DOHH2 (cell line): ENCODE results near the gene DCUN1D5.

Experiments used
- H3F3A ChIP-seq: fragments of 200-600 bp; sonication (generic), shearing (Covaris generic); 2 replicates; pipeline ENCODE4 v1.6.0; 2016; ENCODE audit warnings: antibody characterized with exemption, mild to moderate bottlenecking; ENCODE audit not compliant: control insufficient read depth, insufficient read depth
- H3K27ac ChIP-seq: fragments of 200-600 bp; sonication (generic); 2 replicates; pipeline ENCODE4 v1.5.1; 2014; ENCODE audit warnings: low read depth, mild to moderate bottlenecking, low read length, moderate library complexity
- H3K27me3 ChIP-seq: fragments of 200-600 bp; sonication (generic); 2 replicates; pipeline ENCODE4 v1.6.1; 2014; ENCODE audit warnings: mild to moderate bottlenecking, low read length, mixed read lengths; ENCODE audit not compliant: control insufficient read depth
- H3K36me3 ChIP-seq: fragments of 200-600 bp; sonication (generic); 2 replicates; pipeline ENCODE4 v1.6.1; 2014; ENCODE audit warnings: mild to moderate bottlenecking, low read length, moderate library complexity, mixed read lengths; ENCODE audit not compliant: control insufficient read depth
- H3K4me1 ChIP-seq: fragments of 200-600 bp; sonication (generic); 2 replicates; pipeline ENCODE4 v1.6.1; 2014; ENCODE audit warnings: mild to moderate bottlenecking, low read length, mixed read lengths; ENCODE audit not compliant: control insufficient read depth
- H3K4me2 ChIP-seq: fragments of 200-600 bp; sonication (generic); 2 replicates; pipeline ENCODE4 v1.6.0; 2014; ENCODE audit warnings: mild to moderate bottlenecking, low read length, moderate library complexity
- H3K4me3 ChIP-seq: fragments of 200-600 bp; sonication (generic); 2 replicates; pipeline ENCODE4 v1.5.1; 2014; ENCODE audit warnings: mild to moderate bottlenecking, low read length, mixed read lengths
- H3K79me2 ChIP-seq: fragments of 200-600 bp; sonication (generic); 2 replicates; pipeline ENCODE4 v1.6.1; 2014; ENCODE audit warnings: mild to moderate bottlenecking, low read length, mixed read lengths; ENCODE audit not compliant: control insufficient read depth
- H3K9me2 ChIP-seq: fragments of 200-600 bp; sonication (generic); replicated peaks from 2 replicates; pipeline ENCODE4 v1.6.1; 2014; ENCODE audit warnings: mild to moderate bottlenecking, low read length, mixed read lengths; ENCODE audit not compliant: control insufficient read depth
- H3K9me3 ChIP-seq: fragments of 200-600 bp; sonication (generic); 2 replicates; pipeline ENCODE4 v1.6.1; 2014; ENCODE audit warnings: antibody characterized with exemption, low read length, mixed read lengths; ENCODE audit not compliant: control insufficient read depth, insufficient read depth
- H4K20me1 ChIP-seq: fragments of 200-600 bp; sonication (generic); 2 replicates; pipeline ENCODE4 v1.6.0; 2014; ENCODE audit warnings: low read depth, mild to moderate bottlenecking, antibody characterized with exemption, low read length, moderate library complexity; ENCODE audit not compliant: control insufficient read depth, insufficient read depth
- CTCF ChIP-seq: fragments of 200-600 bp; sonication (generic); IDR thresholded peaks from one replicate; pipeline ENCODE4 v1.5.1; 2014; ENCODE audit warnings: antibody characterized with exemption, mild to moderate bottlenecking, low read depth, low read length; ENCODE audit not compliant: poor library complexity, severe bottlenecking
- EZH2phosphoT487 ChIP-seq: fragments of 200-600 bp; sonication (generic); IDR thresholded peaks from 2 replicates; pipeline ENCODE4 v1.6.1; 2017; ENCODE audit warnings: borderline replicate concordance, mild to moderate bottlenecking, antibody characterized with exemption, low read length, moderate library complexity, mixed read lengths

The DCUN1D5 gene

DNA sequence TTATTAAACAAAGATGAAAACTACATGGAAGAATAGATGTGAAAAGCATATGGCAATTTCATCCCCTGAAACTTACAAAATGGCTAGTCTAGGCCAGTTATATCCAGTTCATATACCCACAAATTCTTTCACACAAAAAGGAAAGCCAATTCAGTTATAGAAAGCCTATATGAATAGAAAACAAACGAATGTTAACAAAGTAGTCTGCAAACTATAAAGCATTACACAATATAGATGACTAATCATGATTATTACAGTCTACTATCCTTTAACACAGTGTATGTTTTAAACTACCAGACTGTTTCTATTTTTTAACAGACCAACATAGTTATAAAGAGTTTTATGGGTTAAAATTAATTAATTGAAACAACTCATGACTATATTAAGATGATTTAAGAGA, 12.1 kb downstream of the DCUN1D5 start:
- no peaks in the 10 kb centered on the region for H3K9me2 ChIP-seq
- H3K9me3 ChIP-seq, result no peaks in the 10 kb centered on the region
- H3F3A ChIP-seq, result no peaks in the 10 kb centered on the region
- TF ChIP-seq EZH2phosphoT487 (no peak), CTCF (no peak)
- H4K20me1 ChIP-seq, result no peaks in the 10 kb centered on the region; the same call in 1 of the 2 replicates
- H3K79me2 ChIP-seq, result peaks cover 55% of the 10 kb centered on the region
- H3K4me1 ChIP-seq, result no peaks in the 10 kb centered on the region
- no peaks in the 10 kb centered on the region for H3K27me3 ChIP-seq
- peaks cover 95% of the 10 kb centered on the region for H3K36me3 ChIP-seq
- no peak overlapping the region for H3K4me3 ChIP-seq
- H3K27ac ChIP-seq, result no peak overlapping the region
- no peak overlapping the region for H3K4me2 ChIP-seq

GRCh38 chr11:103078710-103079109, 13.2 kb downstream of the DCUN1D5 start:
- no peak overlapping the region for H3K27ac ChIP-seq
- peaks cover 94% of the 10 kb centered on the region for H3K36me3 ChIP-seq
- H3K27me3 ChIP-seq, result no peaks in the 10 kb centered on the region
- H3K79me2 ChIP-seq, result peaks cover 55% of the 10 kb centered on the region
- H3F3A ChIP-seq, result no peaks in the 10 kb centered on the region; the same call in 1 of the 2 replicates
- H4K20me1 ChIP-seq, result no peaks in the 10 kb centered on the region; the same call in 1 of the 2 replicates
- TF ChIP-seq EZH2phosphoT487 (no peak), CTCF (no peak)
- H3K4me2 ChIP-seq, result no peak overlapping the region
- H3K4me3 ChIP-seq, result no peak overlapping the region
- H3K9me2 ChIP-seq, result no peaks in the 10 kb centered on the region
- H3K9me3 ChIP-seq, result no peaks in the 10 kb centered on the region
- no peaks in the 10 kb centered on the region for H3K4me1 ChIP-seq

DNA sequence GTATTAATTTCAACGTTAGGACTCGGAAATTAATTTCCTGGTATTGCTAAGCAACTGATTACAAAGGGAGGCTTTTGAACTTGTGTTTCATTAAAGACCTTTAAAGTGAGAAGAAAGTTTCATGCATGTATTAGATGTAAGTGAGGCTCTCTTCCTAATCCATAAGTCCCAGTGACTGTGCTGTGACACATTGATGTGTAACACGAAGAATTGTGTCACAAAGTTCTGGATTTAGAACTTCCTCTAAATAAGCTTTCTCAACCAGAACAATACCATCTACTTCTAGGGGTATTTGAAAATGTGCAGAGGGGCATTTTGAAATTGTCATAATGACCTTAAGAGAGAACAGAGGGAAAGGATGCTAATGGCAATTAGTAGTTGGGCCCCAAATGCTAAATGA, 14.4 kb downstream of the DCUN1D5 start:
- no peak overlapping the region for H3K4me2 ChIP-seq
- no peaks in the 10 kb centered on the region for H3K9me3 ChIP-seq
- H3K4me3 ChIP-seq, result no peak overlapping the region
- peaks cover 89% of the 10 kb centered on the region for H3K36me3 ChIP-seq
- no peaks in the 10 kb centered on the region for H3K9me2 ChIP-seq
- TF ChIP-seq CTCF, result no peak
- TF ChIP-seq EZH2phosphoT487, result no peak
- H3K79me2 ChIP-seq, result peaks cover 52% of the 10 kb centered on the region
- H3K27me3 ChIP-seq, result no peaks in the 10 kb centered on the region
- no peaks in the 10 kb centered on the region for H3K4me1 ChIP-seq
- H4K20me1 ChIP-seq, result no peaks in the 10 kb centered on the region; the same call in 1 of the 2 replicates
- H3K27ac ChIP-seq, result no peak overlapping the region
- no peaks in the 10 kb centered on the region; the same call in 1 of the 2 replicates for H3F3A ChIP-seq
